Lung (tissue), 12 donors: ENCODE results near the gene GCHFR. TPM values are rescaled to one million over a fixed set of nuclear protein-coding genes. Genes with fewer than 3 reads are reported as not detected.

Experiments used
- ATAC-seq: fragments of 200-7000 bp; cut with Tn5 transposase; one replicate; pipeline ENCODE4 v1.9.1; 2020; ENCODE audit warnings: moderate number of reproducible peaks; ENCODE audit not compliant: insufficient read depth, low FRiP score
- DNase-seq, 3 donors: peaks; one replicate each; pipeline ENCODE4 v3.0.0-alpha.2; 2013 to 2017
- H3K27ac ChIP-seq, 2 donors: one replicate each; pipeline ENCODE4 v1.5.1; 2013; ENCODE audit warnings: mild to moderate bottlenecking in 2 of 2, moderate library complexity in 2 of 2, control low read depth in 1 of 2, inconsistent platforms in 1 of 2, low read depth in 1 of 2, low read length in 1 of 2
- H3K27me3 ChIP-seq, 3 donors: one replicate each; pipeline ENCODE4 v1.5.1; 2013; ENCODE audit warnings: low read length in 2 of 3; ENCODE audit not compliant: control insufficient read depth in 3 of 3, insufficient read depth in 3 of 3
- H3K36me3 ChIP-seq, 4 donors: one replicate each; pipeline ENCODE4 v1.5.1; 2013; ENCODE audit warnings: low read length in 4 of 4, mild to moderate bottlenecking in 1 of 4, moderate library complexity in 1 of 4; ENCODE audit not compliant: control insufficient read depth in 4 of 4, insufficient read depth in 4 of 4
- H3K4me1 ChIP-seq, 5 donors: one replicate each; pipeline ENCODE4 v1.5.1; 2013; ENCODE audit warnings: low read length in 5 of 5, mild to moderate bottlenecking in 2 of 5, moderate library complexity in 1 of 5; ENCODE audit not compliant: control insufficient read depth in 5 of 5, insufficient read depth in 5 of 5
- H3K4me3 ChIP-seq: one replicate; pipeline ENCODE4 v1.5.1; 2013; ENCODE audit warnings: mild to moderate bottlenecking, control low read depth, moderate library complexity
- H3K9ac ChIP-seq, 2 donors: one replicate each; pipeline ENCODE4 v1.5.1; 2013; ENCODE audit warnings: low read length in 2 of 2, control low read depth in 1 of 2; ENCODE audit not compliant: insufficient read depth in 1 of 2
- H3K9me3 ChIP-seq, 4 donors: one replicate each; pipeline ENCODE4 v1.5.1; 2013; ENCODE audit warnings: low read length in 3 of 4, mild to moderate bottlenecking in 1 of 4, moderate library complexity in 1 of 4; ENCODE audit not compliant: control insufficient read depth in 4 of 4, insufficient read depth in 3 of 4
- WGBS, 2 donors: extraction: QIAGEN DNeasy Blood & Tissue Kit; methylation state at CpG; one replicate each; pipeline ENCODE4 v1.1.7; 2013; 5-methylcytosine and 5-hydroxymethylcytosine counted together
- polyA plus RNA-seq, 2 donors: library from polyadenylated mRNA; stranded (reverse); fragments of 200-250 nt; gene quantifications; one replicate each; pipeline ENCODE4 v1.2.1, GENCODE V29; 2013
- total RNA-seq, 2 donors: library from RNA; depleted of rRNA in 1 of 2; stranded (reverse); fragments of >200 nt in 1 of 2; gene quantifications; one replicate each; pipeline ENCODE4 v1.2.1, GENCODE V29; 2014 to 2021
- TF ChIP-seq, protein P1 (sequence below): IDR thresholded peaks from 2 replicates; pipeline ENCODE4 v1.5.1; 2012; ENCODE audit warnings: mild to moderate bottlenecking; ENCODE audit errors: control extremely low read depth, extremely low read depth
- donor health status: control.
- donor health status: control.
- donor health status: Bipolar disorder and iron deficiency.
- donor health status: healthy.
- donor health status: DM: yes; HTN: yes; CAD: no.

Gene GCHFR
- total and polyA plus RNA-seq, 4 donors = 12.5 to 125 (median 69.6) TPM

DNA sequence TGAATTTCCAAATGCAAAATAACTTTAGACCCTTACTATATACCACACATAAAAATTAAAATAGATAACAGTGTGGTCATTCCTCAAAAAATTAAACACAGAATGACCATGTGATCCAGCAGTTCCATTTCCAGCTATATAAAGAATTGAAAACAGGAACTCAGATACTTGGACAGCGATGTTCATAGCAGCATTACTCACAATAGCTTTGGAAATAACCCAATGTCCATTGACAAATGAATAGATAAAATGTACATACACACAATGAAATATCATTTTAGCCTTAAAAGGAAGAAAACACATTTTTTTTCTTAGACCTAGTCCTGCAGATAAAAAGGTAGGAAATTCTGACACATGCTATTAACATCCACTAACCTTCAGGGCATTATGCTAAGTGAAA lies 42.2 kb upstream of the GCHFR start:
- Histone ChIP-seq H3K27ac (no peak overlapping the region), H3K9me3 (no peaks in the 10 kb centered on the region), H3K27me3 (no peaks in the 10 kb centered on the region), H3K36me3 (no peaks in the 10 kb centered on the region), H3K4me3 (no peak overlapping the region), H3K4me1 (no peaks in the 10 kb centered on the region), H3K9ac (no peak overlapping the region)
- ATAC-seq = no peak
- DNase-seq = no peak
- 48 to 78% methylated on average over 1 of the region's 1 CpG for WGBS, 2 donors
- TF ChIP-seq, protein P1, sequence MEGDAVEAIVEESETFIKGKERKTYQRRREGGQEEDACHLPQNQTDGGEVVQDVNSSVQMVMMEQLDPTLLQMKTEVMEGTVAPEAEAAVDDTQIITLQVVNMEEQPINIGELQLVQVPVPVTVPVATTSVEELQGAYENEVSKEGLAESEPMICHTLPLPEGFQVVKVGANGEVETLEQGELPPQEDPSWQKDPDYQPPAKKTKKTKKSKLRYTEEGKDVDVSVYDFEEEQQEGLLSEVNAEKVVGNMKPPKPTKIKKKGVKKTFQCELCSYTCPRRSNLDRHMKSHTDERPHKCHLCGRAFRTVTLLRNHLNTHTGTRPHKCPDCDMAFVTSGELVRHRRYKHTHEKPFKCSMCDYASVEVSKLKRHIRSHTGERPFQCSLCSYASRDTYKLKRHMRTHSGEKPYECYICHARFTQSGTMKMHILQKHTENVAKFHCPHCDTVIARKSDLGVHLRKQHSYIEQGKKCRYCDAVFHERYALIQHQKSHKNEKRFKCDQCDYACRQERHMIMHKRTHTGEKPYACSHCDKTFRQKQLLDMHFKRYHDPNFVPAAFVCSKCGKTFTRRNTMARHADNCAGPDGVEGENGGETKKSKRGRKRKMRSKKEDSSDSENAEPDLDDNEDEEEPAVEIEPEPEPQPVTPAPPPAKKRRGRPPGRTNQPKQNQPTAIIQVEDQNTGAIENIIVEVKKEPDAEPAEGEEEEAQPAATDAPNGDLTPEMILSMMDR = no peak

DNA sequence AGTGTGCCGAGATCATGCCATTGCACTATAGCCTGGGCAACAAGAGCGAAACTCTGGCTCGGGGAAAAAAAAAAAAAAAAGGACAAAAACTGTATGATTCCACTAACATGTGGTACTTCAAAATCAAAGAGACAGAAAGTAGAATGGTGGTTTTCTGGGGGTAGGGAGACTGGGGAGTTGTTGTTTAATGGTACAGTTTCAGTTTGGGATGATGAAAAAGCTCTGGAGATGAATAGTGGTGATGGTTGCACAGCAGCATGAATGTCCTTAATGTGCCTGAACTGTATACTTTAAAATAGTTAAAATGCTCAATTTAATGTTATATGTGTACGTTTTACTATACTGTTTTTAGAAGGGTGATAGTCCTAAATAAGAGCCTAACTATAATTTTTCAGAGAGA lies 41.5 kb upstream of the GCHFR start:
- H3K9me3 ChIP-seq = no peaks in the 10 kb centered on the region
- 94 to 95% methylated on average over 4 of the region's 4 CpGs for WGBS, 2 donors
- DNase-seq = no peak
- no peak overlapping the region for H3K4me3 ChIP-seq
- no peaks in the 10 kb centered on the region for H3K4me1 ChIP-seq
- TF ChIP-seq, protein P1 = no peak
- ATAC-seq = no peak
- H3K9ac ChIP-seq = no peak overlapping the region
- no peak overlapping the region for H3K27ac ChIP-seq
- no peaks in the 10 kb centered on the region for H3K27me3 ChIP-seq
- H3K36me3 ChIP-seq = no peaks in the 10 kb centered on the region

DNA sequence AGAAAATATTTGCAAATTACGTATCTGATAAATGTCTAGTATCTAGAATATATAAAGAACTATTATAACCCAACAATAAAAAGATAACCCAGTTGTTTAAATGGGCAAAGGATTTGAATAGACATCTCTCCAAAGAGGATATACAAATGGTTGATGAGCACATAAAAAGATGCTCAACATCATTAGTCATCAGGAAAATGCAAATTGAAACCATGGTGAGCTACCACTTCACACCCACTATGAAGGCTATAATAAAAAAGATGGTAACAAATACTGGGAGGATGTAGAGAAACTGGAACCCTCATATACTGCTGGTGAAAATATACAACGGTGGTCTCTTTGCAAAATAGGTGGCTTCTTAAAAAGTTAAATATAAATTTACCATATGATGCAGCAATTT lies 40.9 kb upstream of the GCHFR start:
- no peaks in the 10 kb centered on the region for H3K27me3 ChIP-seq
- H3K36me3 ChIP-seq = no peaks in the 10 kb centered on the region
- H3K4me3 ChIP-seq = no peak overlapping the region
- 88 to 94% methylated on average over 2 of the region's 2 CpGs for WGBS, 2 donors
- H3K9me3 ChIP-seq = no peaks in the 10 kb centered on the region
- ATAC-seq = no peak
- TF ChIP-seq, protein P1 = no peak
- no peaks in the 10 kb centered on the region for H3K4me1 ChIP-seq
- H3K27ac ChIP-seq = no peak overlapping the region
- no peak overlapping the region for H3K9ac ChIP-seq
- DNase-seq = no peak

DNA sequence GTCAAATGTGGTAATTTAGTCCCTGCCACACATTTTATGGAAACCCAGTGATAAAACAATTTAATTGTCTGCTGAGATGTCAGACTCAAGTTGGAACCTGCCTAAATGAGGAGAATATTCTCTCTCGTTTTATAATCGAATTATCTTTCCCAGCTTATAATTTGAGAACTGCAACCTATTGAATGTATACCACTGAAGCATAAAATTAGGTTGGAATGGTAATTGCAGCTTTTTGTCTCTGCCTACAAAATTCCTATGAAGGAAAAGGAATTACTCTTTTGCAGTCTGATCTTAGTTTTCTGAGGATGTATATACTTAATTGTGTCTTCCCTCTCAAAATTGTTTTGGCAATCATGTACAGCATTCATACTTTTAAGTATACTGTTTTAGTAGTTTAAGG lies 39.9 kb upstream of the GCHFR start:
- no peaks in the 10 kb centered on the region for H3K9me3 ChIP-seq
- H3K27me3 ChIP-seq = no peaks in the 10 kb centered on the region
- TF ChIP-seq, protein P1 = no peak
- WGBS, 2 donors = 96 to 97% methylated on average over 2 of the region's 2 CpGs
- H3K36me3 ChIP-seq = no peaks in the 10 kb centered on the region
- H3K9ac ChIP-seq = no peak overlapping the region
- no peak for ATAC-seq
- no peak for DNase-seq
- H3K4me3 ChIP-seq = no peak overlapping the region
- H3K4me1 ChIP-seq = no peaks in the 10 kb centered on the region
- H3K27ac ChIP-seq = no peak overlapping the region
